ENCODE measurements around the gene UFSP1.
A peak's percentile ranks its signal among the peaks of the same experiment; 100 is the strongest.

UFSP1 gene

GRCh38 chr7:100882201-100882600, 7.3 kb downstream of the UFSP1 start:
- no peak overlapping the region for H3K27ac Mint-ChIP-seq
- peaks cover 71 to 90% of the 10 kb centered on the region in 2 donors for H3K36me3 Mint-ChIP-seq
- no peak for ATAC-seq (replicated peaks)

GRCh38 chr7:100881136-100881535, 8.4 kb downstream of the UFSP1 start:
- peaks cover 65 to 86% of the 10 kb centered on the region in 2 donors for H3K36me3 Mint-ChIP-seq

More at GRCh38 chr7:100882201-100882600, 7.3 kb downstream of the UFSP1 start:
- H3K9me3 Mint-ChIP-seq: peaks cover 0 to 1% of the 10 kb centered on the region in 2 donors
- peaks cover 54 to 71% of the 10 kb centered on the region in 2 donors for H3K4me1 Mint-ChIP-seq
- no peak overlapping the region for H3K4me3 Mint-ChIP-seq
- no peaks in the 10 kb centered on the region for H3K27me3 Mint-ChIP-seq
- no peak for DNase-seq

GRCh38 chr7:100880645-100881044, 8.9 kb downstream of the UFSP1 start:
- no peak overlapping the region for H3K4me3 Mint-ChIP-seq
- H3K27ac Mint-ChIP-seq: no peak overlapping the region
- no peaks in the 10 kb centered on the region for H3K9me3 Mint-ChIP-seq
- ATAC-seq (replicated peaks) (no peak), DNase-seq (no peak)
- peaks cover 62 to 83% of the 10 kb centered on the region in 2 donors for H3K36me3 Mint-ChIP-seq
- no peaks in the 10 kb centered on the region for H3K27me3 Mint-ChIP-seq
- H3K4me1 Mint-ChIP-seq: peaks cover 45 to 65% of the 10 kb centered on the region in 2 donors

More at GRCh38 chr7:100881136-100881535, 8.4 kb downstream of the UFSP1 start:
- ATAC-seq (replicated peaks) (no peak), DNase-seq (no peak)
- Mint-ChIP-seq H3K27ac (peak overlapping the region; percentile 57), H3K27me3 (no peaks in the 10 kb centered on the region), H3K9me3 (no peaks in the 10 kb centered on the region), H3K4me1 (peaks cover 48 to 68% of the 10 kb centered on the region in 2 donors), H3K4me3 (no peak overlapping the region)

- Mint-ChIP-seq H3K27ac (peak overlapping the region; percentile 57), H3K9me3 (no peaks in the 10 kb centered on the region), H3K27me3 (no peaks in the 10 kb centered on the region), H3K36me3 (peaks cover 61 to 83% of the 10 kb centered on the region in 2 donors), H3K4me1 (peaks cover 43 to 61% of the 10 kb centered on the region in 2 donors), H3K4me3 (peak overlapping the region; percentile 9 to 27)
- DNase-seq (no peak), ATAC-seq (replicated peaks) (no peak)
These were observed 9.7 kb downstream of the UFSP1 start for GRCh38 chr7:100879685-100880261.

GRCh38 chr7:100878685-100879084, 10.8 kb downstream of the UFSP1 start:
- Mint-ChIP-seq H3K27ac (no peak overlapping the region), H3K4me3 (peak overlapping the region in 1 of 2 donors; percentile 2), H3K27me3 (no peaks in the 10 kb centered on the region), H3K4me1 (peaks cover 41 to 61% of the 10 kb centered on the region in 2 donors), H3K9me3 (no peaks in the 10 kb centered on the region), H3K36me3 (peaks cover 60 to 83% of the 10 kb centered on the region in 2 donors)
- no peak for DNase-seq
- ATAC-seq (replicated peaks): no peak

GRCh38 chr7:100878013-100878412, 11.5 kb downstream of the UFSP1 start:
- Mint-ChIP-seq H3K27ac (peak overlapping the region; percentile 77), H3K4me3 (no peak overlapping the region)

GRCh38 chr7:100875356-100875751, 14.2 kb downstream of the UFSP1 start:
- H3K4me1 Mint-ChIP-seq: peaks cover 39 to 55% of the 10 kb centered on the region in 2 donors
- H3K27me3 Mint-ChIP-seq: no peaks in the 10 kb centered on the region
- H3K27ac Mint-ChIP-seq: peak overlapping the region; percentile 99
- no peak for DNase-seq
- no peaks in the 10 kb centered on the region for H3K9me3 Mint-ChIP-seq
- peak; percentile 59 to 69 for ATAC-seq (replicated peaks)
- peaks cover 47 to 79% of the 10 kb centered on the region in 2 donors for H3K36me3 Mint-ChIP-seq
- H3K4me3 Mint-ChIP-seq: peak overlapping the region; percentile 89 to 98

More at GRCh38 chr7:100878013-100878412, 11.5 kb downstream of the UFSP1 start:
- ATAC-seq (replicated peaks) (no peak), DNase-seq (no peak)
- Mint-ChIP-seq H3K27me3 (no peaks in the 10 kb centered on the region), H3K4me1 (peaks cover 37 to 62% of the 10 kb centered on the region in 2 donors), H3K9me3 (no peaks in the 10 kb centered on the region), H3K36me3 (peaks cover 54 to 83% of the 10 kb centered on the region in 2 donors)

GRCh38 chr7:100874577-100875355, 14.7 kb downstream of the UFSP1 start, which contains the start of gene SRRT:
TSS of gene SRRT (plus strand) at chr7:100875103. CDS start at chr7:100875591, 488 bp downstream.
- H3K4me1 Mint-ChIP-seq: peaks cover 36 to 49% of the 10 kb centered on the region in 2 donors
- peak; percentile 98 for DNase-seq
- H3K4me3 Mint-ChIP-seq: peak within 1 kb of the TSS; percentile 89 to 98
- ATAC-seq (replicated peaks): peak; percentile 95
- H3K27me3 Mint-ChIP-seq: no peaks in the 10 kb centered on the region
- H3K27ac Mint-ChIP-seq: peak within 1 kb of the TSS; percentile 99
- H3K9me3 Mint-ChIP-seq: no peaks in the 10 kb centered on the region
- H3K36me3 Mint-ChIP-seq: peaks cover 47 to 74% of the 10 kb centered on the region in 2 donors

GRCh38 chr7:100874300-100874576, 15.3 kb downstream of the UFSP1 start:
- DNase-seq (no peak), ATAC-seq (replicated peaks) (peak in 1 of 2 donors; percentile 1)
- H3K4me3 Mint-ChIP-seq: peak overlapping the region; percentile 89 to 98
- H3K9me3 Mint-ChIP-seq: no peaks in the 10 kb centered on the region
- peaks cover 44 to 70% of the 10 kb centered on the region in 2 donors for H3K36me3 Mint-ChIP-seq
- H3K27me3 Mint-ChIP-seq: no peaks in the 10 kb centered on the region
- H3K27ac Mint-ChIP-seq: peak overlapping the region; percentile 99
- H3K4me1 Mint-ChIP-seq: peaks cover 33 to 44% of the 10 kb centered on the region in 2 donors

GRCh38 chr7:100873599-100874299, 15.8 kb downstream of the UFSP1 start:
- no peak for ATAC-seq (replicated peaks)
- peak overlapping the region; percentile 99 for H3K27ac Mint-ChIP-seq
- H3K27me3 Mint-ChIP-seq: no peaks in the 10 kb centered on the region
- peaks cover 33 to 45% of the 10 kb centered on the region in 2 donors for H3K4me1 Mint-ChIP-seq
- H3K9me3 Mint-ChIP-seq: no peaks in the 10 kb centered on the region
- H3K4me3 Mint-ChIP-seq: peak overlapping the region; percentile 89 to 98
- H3K36me3 Mint-ChIP-seq: peaks cover 41 to 67% of the 10 kb centered on the region in 2 donors
- no peak for DNase-seq

- Mint-ChIP-seq H3K36me3 (peaks cover 28 to 42% of the 10 kb centered on the region in 2 donors), H3K27me3 (no peaks in the 10 kb centered on the region), H3K4me3 (peak overlapping the region; percentile 89 to 92), H3K27ac (peak overlapping the region; percentile 84), H3K4me1 (peaks cover 29 to 37% of the 10 kb centered on the region in 2 donors), H3K9me3 (no peaks in the 10 kb centered on the region)
- DNase-seq (no peak), ATAC-seq (replicated peaks) (peak; percentile 6 to 10)
These were observed 21.6 kb downstream of the UFSP1 start for GRCh38 chr7:100867776-100868485.

GRCh38 chr7:100867040-100867775, 22.3 kb downstream of the UFSP1 start, which contains the start of gene TRIP6:
TSS of gene TRIP6 (plus strand) at chr7:100867387. CDS start at chr7:100867498, 111 bp downstream.
- Mint-ChIP-seq H3K36me3 (peaks cover 31 to 44% of the 10 kb centered on the region in 2 donors), H3K4me1 (peaks cover 25 to 37% of the 10 kb centered on the region in 2 donors), H3K27me3 (no peaks in the 10 kb centered on the region), H3K4me3 (peak within 1 kb of the TSS; percentile 92 to 95), H3K9me3 (no peaks in the 10 kb centered on the region), H3K27ac (peak within 1 kb of the TSS; percentile 98)
- ATAC-seq (replicated peaks) (peak; percentile 63 to 67), DNase-seq (peak; percentile 53)

GRCh38 chr7:100866729-100867039, 22.8 kb downstream of the UFSP1 start:
- Mint-ChIP-seq H3K27ac (peak overlapping the region; percentile 98), H3K9me3 (no peaks in the 10 kb centered on the region), H3K36me3 (peaks cover 33 to 46% of the 10 kb centered on the region in 2 donors), H3K27me3 (no peaks in the 10 kb centered on the region), H3K4me1 (peaks cover 25 to 37% of the 10 kb centered on the region in 2 donors), H3K4me3 (peak overlapping the region; percentile 92 to 95)
- ATAC-seq (replicated peaks) (peak in 1 of 2 donors; percentile 6), DNase-seq (no peak)
